Sigmoid colon (tissue), 7 donors: ENCODE results near the gene EFCAB8. TPM values are rescaled to one million over a fixed set of nuclear protein-coding genes. Genes with fewer than 3 reads are reported as not detected.

ENCODE experiments used
- DNase-seq: peaks from one replicate; pipeline ENCODE4 v3.0.0-alpha.2; 2019
- H3K27ac ChIP-seq, 4 donors: fragments of 200-600 bp; sonication (generic); one replicate each; pipeline ENCODE4 v1.5.1; 2016 to 2019; ENCODE audit warnings: mild to moderate bottlenecking in 1 of 4
- H3K27me3 ChIP-seq, 3 donors: fragments of 200-600 bp; sonication (generic); one replicate each; pipeline ENCODE4 v1.5.1; 2019; ENCODE audit warnings: mild to moderate bottlenecking in 1 of 3
- H3K36me3 ChIP-seq, 4 donors: fragments of 200-600 bp; sonication (generic); one replicate each; pipeline ENCODE4 v1.5.1; 2016 to 2019
- H3K4me1 ChIP-seq, 4 donors: fragments of 200-600 bp; sonication (generic); one replicate each; pipeline ENCODE4 v1.5.1; 2017 to 2019
- H3K4me3 ChIP-seq, 4 donors: fragments of 200-600 bp; sonication (generic); one replicate each; pipeline ENCODE4 v1.5.1; 2017 to 2019; ENCODE audit warnings: mild to moderate bottlenecking in 2 of 4, moderate library complexity in 1 of 4
- H3K9me3 ChIP-seq, 4 donors: fragments of 200-600 bp in 3 of 4; sonication (generic) in 3 of 4; one replicate each; pipeline versions ENCODE4 v1.5.1 to v1.6.1; 2013 to 2019
- EP300 ChIP-seq, 4 donors: sonication (generic); formaldehyde crosslinking; IDR thresholded peaks; one replicate each; pipeline ENCODE4 v1.6.1; 2017; ENCODE audit warnings: antibody characterized with exemption in 4 of 4
- POLR2A ChIP-seq, 2 donors: fragments of 450-650 bp; IDR thresholded peaks; one replicate each; pipeline ENCODE4 v1.6.1; 2016; ENCODE audit warnings: antibody characterized with exemption in 2 of 2, mild to moderate bottlenecking in 2 of 2, moderate library complexity in 2 of 2
- POLR2AphosphoS5 ChIP-seq, 4 donors: sonication (generic); formaldehyde crosslinking; IDR thresholded peaks; one replicate each; pipeline ENCODE4 v1.6.1; 2017; ENCODE audit warnings: antibody characterized with exemption in 4 of 4
- WGBS, 2 donors: extraction: QIAGEN DNeasy Blood & Tissue Kit; methylation state at CpG; one replicate each; pipeline ENCODE4 v1.1.7; 2013; 5-methylcytosine and 5-hydroxymethylcytosine counted together
- intact Hi-C: fragments of 100-400 bp; cut with DNase I; formaldehyde crosslinking; loops from one replicate; pipeline ENCODE4 v1.15.1; 2023
- polyA plus RNA-seq, 3 donors: library from polyadenylated mRNA; stranded (reverse); fragments of 200-250 nt; gene quantifications; one replicate each; pipeline ENCODE4 v1.2.3, GENCODE V29; 2013
- total RNA-seq, 4 donors: library from RNA; depleted of rRNA; stranded (reverse); fragments of >200 nt; gene quantifications; one replicate each; pipeline ENCODE4 v1.1.0, GENCODE V29; 2016
- TF ChIP-seq, protein P1 (sequence below), 4 experiments: fragments of 450-650 bp in 3 of 4; fragments of 200-600 bp in 1 of 4; IDR thresholded peaks; one replicate each; pipeline ENCODE4 v1.5.1; 2016 to 2019; ENCODE audit warnings: antibody characterized with exemption in 4 of 4, mild to moderate bottlenecking in 3 of 4, moderate library complexity in 2 of 4
- donor health status: healthy with polysubstance abuse.
- donor health status: Bipolar disorder and iron deficiency.
- donor health status: healthy.

EFCAB8 gene
- total and polyA plus RNA-seq, 7 donors, result 0.06 to 0.83 (median 0.60) TPM; not detected in 3

DNA sequence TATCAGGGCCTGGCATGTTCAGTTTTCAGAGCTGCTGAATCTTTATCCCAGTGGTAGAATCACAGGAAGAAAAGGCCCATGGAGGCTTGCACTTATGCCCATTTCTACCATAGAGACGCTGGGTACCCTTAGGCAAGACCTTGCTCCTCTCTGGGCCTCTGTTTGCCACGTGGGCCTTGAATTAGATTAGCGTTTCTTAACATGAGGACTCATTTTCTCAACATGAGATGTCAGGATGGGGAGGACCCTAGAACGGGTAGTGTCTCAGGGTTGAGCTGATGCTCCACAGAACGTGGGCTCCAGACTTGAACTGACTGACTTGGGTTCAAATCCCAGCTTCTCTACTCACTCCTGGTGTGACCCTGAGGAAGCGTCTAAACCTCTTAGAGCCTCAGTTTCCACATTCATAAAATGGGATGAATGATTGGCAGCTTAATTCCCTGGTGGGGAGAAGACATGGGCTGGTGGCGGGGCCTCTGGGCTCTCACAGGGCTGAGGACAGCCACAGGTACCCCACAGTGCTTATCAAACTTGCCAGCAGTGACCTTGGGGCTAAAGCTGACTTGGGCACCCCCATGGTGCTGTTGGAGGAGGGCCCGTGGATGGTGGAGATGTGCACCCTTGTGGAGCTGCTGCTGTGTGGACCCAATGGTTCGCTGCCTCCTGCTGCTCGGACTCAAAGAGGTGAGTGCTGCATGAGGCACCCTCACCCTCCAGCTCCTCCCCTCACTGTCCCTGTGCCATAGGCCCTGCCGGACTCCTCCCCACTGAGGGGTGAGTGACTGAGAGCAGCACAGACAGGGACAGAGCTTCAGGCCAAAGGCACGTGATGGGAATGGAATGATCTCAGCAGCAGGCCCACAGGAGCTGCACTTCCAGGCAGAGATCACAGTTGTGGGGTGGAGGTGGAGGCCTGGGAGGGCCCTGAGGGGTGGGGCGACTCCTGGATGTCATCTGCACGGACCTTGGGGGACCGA, 117.3 kb downstream of the EFCAB8 start:
- Histone ChIP-seq H3K27ac (no peak overlapping the region), H3K27me3 (no peaks in the 10 kb centered on the region), H3K9me3 (no peaks in the 10 kb centered on the region), H3K4me3 (no peak overlapping the region), H3K36me3 (no peaks in the 10 kb centered on the region), H3K4me1 (no peaks in the 10 kb centered on the region)
- intact Hi-C loops, result no loop called here
- TF ChIP-seq, protein P1, sequence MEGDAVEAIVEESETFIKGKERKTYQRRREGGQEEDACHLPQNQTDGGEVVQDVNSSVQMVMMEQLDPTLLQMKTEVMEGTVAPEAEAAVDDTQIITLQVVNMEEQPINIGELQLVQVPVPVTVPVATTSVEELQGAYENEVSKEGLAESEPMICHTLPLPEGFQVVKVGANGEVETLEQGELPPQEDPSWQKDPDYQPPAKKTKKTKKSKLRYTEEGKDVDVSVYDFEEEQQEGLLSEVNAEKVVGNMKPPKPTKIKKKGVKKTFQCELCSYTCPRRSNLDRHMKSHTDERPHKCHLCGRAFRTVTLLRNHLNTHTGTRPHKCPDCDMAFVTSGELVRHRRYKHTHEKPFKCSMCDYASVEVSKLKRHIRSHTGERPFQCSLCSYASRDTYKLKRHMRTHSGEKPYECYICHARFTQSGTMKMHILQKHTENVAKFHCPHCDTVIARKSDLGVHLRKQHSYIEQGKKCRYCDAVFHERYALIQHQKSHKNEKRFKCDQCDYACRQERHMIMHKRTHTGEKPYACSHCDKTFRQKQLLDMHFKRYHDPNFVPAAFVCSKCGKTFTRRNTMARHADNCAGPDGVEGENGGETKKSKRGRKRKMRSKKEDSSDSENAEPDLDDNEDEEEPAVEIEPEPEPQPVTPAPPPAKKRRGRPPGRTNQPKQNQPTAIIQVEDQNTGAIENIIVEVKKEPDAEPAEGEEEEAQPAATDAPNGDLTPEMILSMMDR (IDR thresholded peaks at IDR 0.05), result no peak
- no peak for TF ChIP-seq POLR2A (IDR thresholded peaks at IDR 0.05)
- TF ChIP-seq EP300 (IDR thresholded peaks at IDR 0.05), result no peak
- 76 to 87% methylated on average over 15 of the region's 15 CpGs for WGBS, 2 donors
- no peak for DNase-seq

- Histone ChIP-seq H3K4me3 (no peak overlapping the region), H3K9me3 (no peaks in the 10 kb centered on the region), H3K4me1 (no peaks in the 10 kb centered on the region), H3K27ac (no peak overlapping the region), H3K36me3 (no peaks in the 10 kb centered on the region), H3K27me3 (no peaks in the 10 kb centered on the region)
- 73 to 80% methylated on average over 6 of the region's 6 CpGs for WGBS, 2 donors
- intact Hi-C loops, result no loop called here
- DNase-seq, result no peak
- TF ChIP-seq POLR2A (IDR thresholded peaks at IDR 0.05) (no peak), POLR2AphosphoS5 (IDR thresholded peaks at IDR 0.05) (no peak), EP300 (IDR thresholded peaks at IDR 0.05) (no peak)
- TF ChIP-seq, protein P1 (IDR thresholded peaks at IDR 0.05), result no peak
Observed at GRCh38 chr20:32976746-32977145, 118.0 kb downstream of the EFCAB8 start.

- no peaks in the 10 kb centered on the region for H3K9me3 ChIP-seq
- H3K4me1 ChIP-seq, result peaks cover 0 to 2% (median 0%) of the 10 kb centered on the region in 4 donors
- intact Hi-C loops, result no loop called here
- no peak for DNase-seq
- TF ChIP-seq POLR2A (IDR thresholded peaks at IDR 0.05) (no peak), POLR2AphosphoS5 (IDR thresholded peaks at IDR 0.05) (no peak), EP300 (IDR thresholded peaks at IDR 0.05) (no peak)
- TF ChIP-seq, protein P1 (IDR thresholded peaks at IDR 0.05), result no peak
- no peaks in the 10 kb centered on the region for H3K27me3 ChIP-seq
- H3K4me3 ChIP-seq, result no peak overlapping the region
- whole genome bisulfite sequencing, 2 donors, result 81 to 89% methylated on average over 13 of the region's 13 CpGs
- H3K36me3 ChIP-seq, result no peaks in the 10 kb centered on the region
- H3K27ac ChIP-seq, result no peak overlapping the region
Observed at GRCh38 chr20:32977281-32978008, 118.7 kb downstream of the EFCAB8 start.

DNA sequence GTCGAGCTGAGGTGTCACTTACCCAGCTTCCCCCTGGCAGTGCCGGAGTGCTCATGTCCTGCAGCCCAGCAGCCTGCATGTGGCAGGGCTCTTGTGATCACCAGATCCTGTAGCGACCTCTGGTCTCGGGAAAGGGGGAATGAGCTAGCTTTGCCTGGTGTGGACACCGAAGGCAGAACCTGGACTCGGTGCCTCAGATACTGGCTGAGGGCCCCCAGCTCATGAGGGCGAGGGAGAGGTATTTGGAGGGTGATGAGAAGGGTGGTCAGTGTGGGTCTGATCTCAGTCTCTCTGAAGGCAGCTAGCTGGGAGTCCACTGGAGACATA, 119.2 kb downstream of the EFCAB8 start:
- DNase-seq, result no peak
- Histone ChIP-seq H3K9me3 (no peaks in the 10 kb centered on the region), H3K27ac (no peak overlapping the region), H3K4me1 (peaks cover 0 to 4% (median 0%) of the 10 kb centered on the region in 4 donors), H3K27me3 (no peaks in the 10 kb centered on the region), H3K4me3 (no peak overlapping the region), H3K36me3 (no peaks in the 10 kb centered on the region)
- no peak for TF ChIP-seq EP300 (IDR thresholded peaks at IDR 0.05)
- no peak for TF ChIP-seq POLR2AphosphoS5 (IDR thresholded peaks at IDR 0.05)
- TF ChIP-seq, protein P1 (IDR thresholded peaks at IDR 0.05), result no peak
- TF ChIP-seq POLR2A (IDR thresholded peaks at IDR 0.05), result no peak
- intact Hi-C loops, result no loop called here
- WGBS, 2 donors, result 80 to 91% methylated on average over 7 of the region's 7 CpGs
